Liver (tissue), 9 donors: Measurements from ENCODE around the gene ITGA6. TPM values are rescaled to one million over a fixed set of nuclear protein-coding genes. Genes with fewer than 3 reads are reported as not detected.

ENCODE experiments used
- DNase-seq: peaks from one replicate; pipeline ENCODE4 v3.0.0-alpha.2; 2017; ENCODE audit warnings: low spot score
- H3K27ac ChIP-seq, 2 donors: one replicate each; pipeline ENCODE4 v1.7.0; 2013; ENCODE audit warnings: inconsistent platforms in 2 of 2, low read length in 2 of 2, control low read depth in 1 of 2, low read depth in 1 of 2, mild to moderate bottlenecking in 1 of 2
- H3K27me3 ChIP-seq, 4 donors: one replicate each; pipeline versions ENCODE4 v1.6.1 to v1.7.0; 2013; ENCODE audit warnings: low read length in 3 of 4, inconsistent platforms in 1 of 4, mild to moderate bottlenecking in 1 of 4, moderate library complexity in 1 of 4; ENCODE audit not compliant: control insufficient read depth in 4 of 4, insufficient read depth in 4 of 4
- H3K36me3 ChIP-seq, 4 donors: one replicate each; pipeline versions ENCODE4 v1.6.1 to v1.7.0; 2013; ENCODE audit warnings: low read length in 3 of 4, mild to moderate bottlenecking in 3 of 4, low read depth in 1 of 4, moderate library complexity in 1 of 4; ENCODE audit not compliant: control insufficient read depth in 4 of 4, insufficient read depth in 3 of 4
- H3K4me1 ChIP-seq, 4 donors: one replicate each; pipeline versions ENCODE4 v1.6.1 to v1.7.0; 2013; ENCODE audit warnings: low read length in 3 of 4, mild to moderate bottlenecking in 3 of 4, moderate library complexity in 1 of 4; ENCODE audit not compliant: control insufficient read depth in 4 of 4, insufficient read depth in 4 of 4
- H3K4me3 ChIP-seq, 3 donors: one replicate each; pipeline versions ENCODE4 v1.6.1 to v1.7.0; 2013; ENCODE audit warnings: low read length in 3 of 3, control low read depth in 1 of 3, low read depth in 1 of 3, mild to moderate bottlenecking in 1 of 3
- H3K9ac ChIP-seq, 2 donors: one replicate each; pipeline ENCODE4 v1.7.0; 2013; ENCODE audit warnings: low read length in 2 of 2, mild to moderate bottlenecking in 2 of 2, moderate library complexity in 2 of 2, control low read depth in 1 of 2, low read depth in 1 of 2
- H3K9me3 ChIP-seq, 4 donors: one replicate each; pipeline versions ENCODE4 v1.6.1 to v1.7.0; 2013; ENCODE audit warnings: low read length in 3 of 4; ENCODE audit not compliant: control insufficient read depth in 4 of 4
- ATF3 ChIP-seq: IDR thresholded peaks from 2 replicates; pipeline ENCODE4 v1.6.1; 2016; ENCODE audit warnings: antibody characterized with exemption
- CTCF ChIP-seq: fragments of 150-350 bp; IDR thresholded peaks from 2 replicates; pipeline ENCODE4 v1.5.1; 2017; ENCODE audit warnings: improper control_type of control experiment, low read depth, low read length; ENCODE audit not compliant: missing input control
- EGR1 ChIP-seq, 2 donors: IDR thresholded peaks; 2 replicates each; pipeline ENCODE4 v1.6.1; 2016 to 2018; ENCODE audit warnings: antibody characterized with exemption in 2 of 2, low read depth in 2 of 2
- FOXA1 ChIP-seq: IDR thresholded peaks from 2 replicates; pipeline ENCODE4 v1.6.1; 2016; ENCODE audit warnings: antibody characterized with exemption
- FOXA2 ChIP-seq: IDR thresholded peaks from 2 replicates; pipeline ENCODE4 v1.6.1; 2016; ENCODE audit warnings: antibody characterized with exemption
- GABPA ChIP-seq, 2 donors: IDR thresholded peaks in 1 of 2; conservative IDR thresholded peaks in 1 of 2; 2 replicates each; pipeline ENCODE4 v1.6.1; 2016; ENCODE audit warnings: antibody characterized with exemption in 2 of 2, mild to moderate bottlenecking in 1 of 2, moderate library complexity in 1 of 2
- HNF4A ChIP-seq, 2 donors: conservative IDR thresholded peaks; 2 replicates each; pipeline ENCODE4 v1.6.1; 2016; ENCODE audit warnings: antibody characterized with exemption in 2 of 2, mild to moderate bottlenecking in 2 of 2
- HNF4G ChIP-seq: IDR thresholded peaks from 2 replicates; pipeline ENCODE4 v1.6.1; 2016; ENCODE audit warnings: antibody characterized with exemption
- JUND ChIP-seq, 2 donors: IDR thresholded peaks; 2 replicates each; pipeline ENCODE4 v1.6.1; 2016; ENCODE audit warnings: antibody characterized with exemption in 2 of 2
- MAX ChIP-seq: IDR thresholded peaks from 2 replicates; pipeline ENCODE4 v1.6.1; 2016; ENCODE audit warnings: antibody characterized with exemption
- NR2F2 ChIP-seq: IDR thresholded peaks from 2 replicates; pipeline ENCODE4 v1.6.1; 2016; ENCODE audit warnings: antibody characterized with exemption
- RAD21 ChIP-seq, 2 donors: IDR thresholded peaks; 2 replicates each; pipeline ENCODE4 v1.6.1; 2016; ENCODE audit warnings: antibody characterized with exemption in 2 of 2, mild to moderate bottlenecking in 2 of 2
- REST ChIP-seq: IDR thresholded peaks from 2 replicates; pipeline ENCODE4 v1.6.1; 2016; ENCODE audit warnings: antibody characterized with exemption, mild to moderate bottlenecking
- RXRA ChIP-seq, 2 donors: IDR thresholded peaks; 2 replicates each; pipeline ENCODE4 v1.6.1; 2017 to 2018; ENCODE audit warnings: antibody characterized with exemption in 2 of 2, mild to moderate bottlenecking in 1 of 2
- SP1 ChIP-seq: IDR thresholded peaks from 2 replicates; pipeline ENCODE4 v1.6.1; 2018; ENCODE audit warnings: antibody characterized with exemption, mild to moderate bottlenecking
- TAF1 ChIP-seq: conservative IDR thresholded peaks from 2 replicates; pipeline ENCODE4 v1.6.1; 2016; ENCODE audit warnings: antibody characterized with exemption, mild to moderate bottlenecking
- YY1 ChIP-seq: IDR thresholded peaks from 2 replicates; pipeline ENCODE4 v1.6.1; 2016; ENCODE audit warnings: antibody characterized with exemption, mild to moderate bottlenecking
- ZBTB33 ChIP-seq: IDR thresholded peaks from 2 replicates; pipeline ENCODE4 v1.6.1; 2016; ENCODE audit warnings: antibody characterized with exemption
- WGBS: extraction: QIAGEN DNeasy Blood & Tissue Kit; methylation state at CpG from one replicate; pipeline ENCODE4 v1.1.7; 2013; 5-methylcytosine and 5-hydroxymethylcytosine counted together
- polyA plus RNA-seq, 2 donors: library from polyadenylated mRNA; stranded (reverse) in 1 of 2; unstranded in 1 of 2; fragments of 200-250 nt in 1 of 2; fragments of >200 nt in 1 of 2; fragmentation: Nextera tagmentation in 1 of 2; extraction: Ambion mirVana in 1 of 2; gene quantifications; one replicate each; pipeline versions ENCODE4 v1.2.1 to v1.2.3, GENCODE V29; 2013 to 2015
- total RNA-seq, 2 donors: library from RNA; depleted of rRNA; stranded (reverse); fragments of >200 nt; gene quantifications; one replicate each; pipeline ENCODE4 v1.2.3, GENCODE V29; 2014
- donor health status: healthy.
- donor health status: healthy.
- donor health status: healthy.
- donor health status: healthy.
- donor health status: healthy.

Gene ITGA6
- total and polyA plus RNA-seq, 4 donors, result 5.8 to 21.6 (median 11.4) TPM

- TF ChIP-seq RXRA (IDR thresholded peaks at IDR 0.05) (peak; percentile 49 to 75), SP1 (peak; percentile 35), TAF1 (no peak), HNF4G (no peak), ZBTB33 (peak; percentile 55)
These were observed 38.3 kb downstream of the ITGA6 start (continued) for GRCh38 chr2:172465417-172466334.

- Histone ChIP-seq H3K4me3 (no peak overlapping the region), H3K36me3 (no peaks in the 10 kb centered on the region), H3K9me3 (no peaks in the 10 kb centered on the region), H3K9ac (no peak overlapping the region), H3K27me3 (no peaks in the 10 kb centered on the region), H3K27ac (no peak overlapping the region), H3K4me1 (peaks cover 2 to 6% (median 6%) of the 10 kb centered on the region in 4 donors)
- no peak for DNase-seq
- TF ChIP-seq TAF1 (no peak), EGR1 (IDR thresholded peaks at IDR 0.05; ENCODE audit: low read depth in 2 of 2) (no peak), HNF4G (no peak), HNF4A (conservative IDR thresholded peaks at IDR 0.05) (no peak), YY1 (no peak), NR2F2 (no peak), MAX (no peak), GABPA (IDR thresholded peaks at IDR 0.05 in 1 of 2, conservative IDR thresholded peaks at IDR 0.05 in 1 of 2) (no peak), CTCF (no peak), RXRA (IDR thresholded peaks at IDR 0.05) (no peak), SP1 (no peak), FOXA1 (no peak), ZBTB33 (no peak), RAD21 (IDR thresholded peaks at IDR 0.05) (no peak), FOXA2 (no peak), JUND (IDR thresholded peaks at IDR 0.05) (no peak), ATF3 (no peak), REST (no peak)
- WGBS, result 80% methylated on average over 8 of the region's 8 CpGs
These were observed 40.0 kb downstream of the ITGA6 start for GRCh38 chr2:172467382-172467781.
